ENCODE measurements around the gene FOXN3. TPM values are rescaled to one million over a fixed set of nuclear protein-coding genes. Genes with fewer than 3 reads are reported as not detected.

Gene FOXN3
- total RNA-seq, 1 experiment from 2014 or later, result 8.8 TPM

- no peaks in the 10 kb centered on the region for H3K27me3 ChIP-seq (ENCODE audit: control insufficient read depth, insufficient read depth, low read length)
- no TSS peak for BruUV-seq (replicated peaks)
- TF ChIP-seq POLR2AphosphoS5 (IDR thresholded peaks at IDR 0.05; ENCODE audit: low read depth, low read length), result no peak
- TF ChIP-seq SIN3A (IDR thresholded peaks at IDR 0.05; ENCODE audit: borderline replicate concordance, insufficient read depth, low read depth, low read length), result no peak
- TF ChIP-seq, protein P1, sequence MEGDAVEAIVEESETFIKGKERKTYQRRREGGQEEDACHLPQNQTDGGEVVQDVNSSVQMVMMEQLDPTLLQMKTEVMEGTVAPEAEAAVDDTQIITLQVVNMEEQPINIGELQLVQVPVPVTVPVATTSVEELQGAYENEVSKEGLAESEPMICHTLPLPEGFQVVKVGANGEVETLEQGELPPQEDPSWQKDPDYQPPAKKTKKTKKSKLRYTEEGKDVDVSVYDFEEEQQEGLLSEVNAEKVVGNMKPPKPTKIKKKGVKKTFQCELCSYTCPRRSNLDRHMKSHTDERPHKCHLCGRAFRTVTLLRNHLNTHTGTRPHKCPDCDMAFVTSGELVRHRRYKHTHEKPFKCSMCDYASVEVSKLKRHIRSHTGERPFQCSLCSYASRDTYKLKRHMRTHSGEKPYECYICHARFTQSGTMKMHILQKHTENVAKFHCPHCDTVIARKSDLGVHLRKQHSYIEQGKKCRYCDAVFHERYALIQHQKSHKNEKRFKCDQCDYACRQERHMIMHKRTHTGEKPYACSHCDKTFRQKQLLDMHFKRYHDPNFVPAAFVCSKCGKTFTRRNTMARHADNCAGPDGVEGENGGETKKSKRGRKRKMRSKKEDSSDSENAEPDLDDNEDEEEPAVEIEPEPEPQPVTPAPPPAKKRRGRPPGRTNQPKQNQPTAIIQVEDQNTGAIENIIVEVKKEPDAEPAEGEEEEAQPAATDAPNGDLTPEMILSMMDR (IDR thresholded peaks at IDR 0.05), result no peak
- TF ChIP-seq, protein P2, sequence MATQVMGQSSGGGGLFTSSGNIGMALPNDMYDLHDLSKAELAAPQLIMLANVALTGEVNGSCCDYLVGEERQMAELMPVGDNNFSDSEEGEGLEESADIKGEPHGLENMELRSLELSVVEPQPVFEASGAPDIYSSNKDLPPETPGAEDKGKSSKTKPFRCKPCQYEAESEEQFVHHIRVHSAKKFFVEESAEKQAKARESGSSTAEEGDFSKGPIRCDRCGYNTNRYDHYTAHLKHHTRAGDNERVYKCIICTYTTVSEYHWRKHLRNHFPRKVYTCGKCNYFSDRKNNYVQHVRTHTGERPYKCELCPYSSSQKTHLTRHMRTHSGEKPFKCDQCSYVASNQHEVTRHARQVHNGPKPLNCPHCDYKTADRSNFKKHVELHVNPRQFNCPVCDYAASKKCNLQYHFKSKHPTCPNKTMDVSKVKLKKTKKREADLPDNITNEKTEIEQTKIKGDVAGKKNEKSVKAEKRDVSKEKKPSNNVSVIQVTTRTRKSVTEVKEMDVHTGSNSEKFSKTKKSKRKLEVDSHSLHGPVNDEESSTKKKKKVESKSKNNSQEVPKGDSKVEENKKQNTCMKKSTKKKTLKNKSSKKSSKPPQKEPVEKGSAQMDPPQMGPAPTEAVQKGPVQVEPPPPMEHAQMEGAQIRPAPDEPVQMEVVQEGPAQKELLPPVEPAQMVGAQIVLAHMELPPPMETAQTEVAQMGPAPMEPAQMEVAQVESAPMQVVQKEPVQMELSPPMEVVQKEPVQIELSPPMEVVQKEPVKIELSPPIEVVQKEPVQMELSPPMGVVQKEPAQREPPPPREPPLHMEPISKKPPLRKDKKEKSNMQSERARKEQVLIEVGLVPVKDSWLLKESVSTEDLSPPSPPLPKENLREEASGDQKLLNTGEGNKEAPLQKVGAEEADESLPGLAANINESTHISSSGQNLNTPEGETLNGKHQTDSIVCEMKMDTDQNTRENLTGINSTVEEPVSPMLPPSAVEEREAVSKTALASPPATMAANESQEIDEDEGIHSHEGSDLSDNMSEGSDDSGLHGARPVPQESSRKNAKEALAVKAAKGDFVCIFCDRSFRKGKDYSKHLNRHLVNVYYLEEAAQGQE (IDR thresholded peaks at IDR 0.05; ENCODE audit: insufficient read depth in 1 of 2, low read depth in 2 of 2, low read length in 1 of 2), result no peak
- H3K27ac ChIP-seq (ENCODE audit: low read length), result no peak overlapping the region
- ChIA-PET CTCF (no interaction called here), POLR2A (no interaction called here)
- no peak overlapping the region for H3K4me3 ChIP-seq (ENCODE audit: low read depth in 2 of 2, low read length in 2 of 2)
- no peak for ATAC-seq
- no peaks in the 10 kb centered on the region for H3K9me3 ChIP-seq (ENCODE audit: control insufficient read depth, insufficient read depth, low read depth, low read length)
- in situ Hi-C loops (cut with HindIII; ENCODE audit: low pct_unique_long_range_greater_than_20kb, low sequenced_read_pairs), result no loop called here
- intact Hi-C loops (cut with micrococcal nuclease; ENCODE audit: unreplicated experiment), result no loop called here
- H3K4me1 ChIP-seq (ENCODE audit: control insufficient read depth, insufficient read depth, low read length), result no peaks in the 10 kb centered on the region
- no peaks in the 10 kb centered on the region for H3K36me3 ChIP-seq (ENCODE audit: control insufficient read depth, insufficient read depth, low read length)
- DNase-seq (ENCODE audit: low read depth, low spot score), result no peak
Observed at GRCh38 chr14:89308232-89308959, 108.6 kb downstream of the FOXN3 start.

GRCh38 chr14:89307409-89307808, 109.6 kb downstream of the FOXN3 start:
- Histone ChIP-seq H3K27me3 (ENCODE audit: control insufficient read depth, insufficient read depth, low read length) (no peaks in the 10 kb centered on the region), H3K27ac (ENCODE audit: low read length) (no peak overlapping the region), H3K4me1 (ENCODE audit: control insufficient read depth, insufficient read depth, low read length) (no peaks in the 10 kb centered on the region), H3K9me3 (ENCODE audit: control insufficient read depth, insufficient read depth, low read depth, low read length) (no peaks in the 10 kb centered on the region), H3K36me3 (ENCODE audit: control insufficient read depth, insufficient read depth, low read length) (no peaks in the 10 kb centered on the region), H3K4me3 (ENCODE audit: low read depth in 2 of 2, low read length in 2 of 2) (no peak overlapping the region)
- POLR2A ChIA-PET, result no interaction called here
- CTCF ChIA-PET, result no interaction called here
- no TSS peak for BruUV-seq (replicated peaks)
- TF ChIP-seq, protein P1 (IDR thresholded peaks at IDR 0.05), result no peak
- no peak for TF ChIP-seq SIN3A (IDR thresholded peaks at IDR 0.05; ENCODE audit: borderline replicate concordance, insufficient read depth, low read depth, low read length)
- TF ChIP-seq, protein P2 (IDR thresholded peaks at IDR 0.05; ENCODE audit: insufficient read depth in 1 of 2, low read depth in 2 of 2, low read length in 1 of 2), result no peak
- no peak for TF ChIP-seq POLR2AphosphoS5 (IDR thresholded peaks at IDR 0.05; ENCODE audit: low read depth, low read length)
- no peak for TF ChIP-seq TCF7L2 (IDR thresholded peaks at IDR 0.05; ENCODE audit: low read depth, low read length)
- in situ Hi-C loops (cut with HindIII; ENCODE audit: low pct_unique_long_range_greater_than_20kb, low sequenced_read_pairs) (no loop called here), intact Hi-C loops (cut with micrococcal nuclease; ENCODE audit: unreplicated experiment) (no loop called here)
- DNase-seq (ENCODE audit: low read depth, low spot score), result no peak
- no peak for ATAC-seq
